Myocyte (in vitro differentiated cells): ENCODE data around the gene KLK10. TPM values are rescaled to one million over a fixed set of nuclear protein-coding genes. Genes with fewer than 3 reads are reported as not detected.

ENCODE experiments used
- DNase-seq: peaks from one replicate; pipeline ENCODE4 v3.0.0-alpha.2; 2012; ENCODE audit warnings: low read depth
- total RNA-seq: library from RNA; depleted of rRNA; stranded (reverse); fragments of >200 nt; gene quantifications from 2 replicates; pipeline ENCODE4 v1.2.3, GENCODE V29; 2014

Gene KLK10
- total RNA-seq, 1 donor from 2014 or later = not detected

- DNase-seq = no peak
These were observed 7.0 kb upstream of the KLK10 start, which contains the start of gene KLK11 for GRCh38 chr19:51026554-51026831. Gene KLK11 (minus strand): TSS chr19:51026616. CDS start chr19:51025631, 985 bp downstream.

DNA sequence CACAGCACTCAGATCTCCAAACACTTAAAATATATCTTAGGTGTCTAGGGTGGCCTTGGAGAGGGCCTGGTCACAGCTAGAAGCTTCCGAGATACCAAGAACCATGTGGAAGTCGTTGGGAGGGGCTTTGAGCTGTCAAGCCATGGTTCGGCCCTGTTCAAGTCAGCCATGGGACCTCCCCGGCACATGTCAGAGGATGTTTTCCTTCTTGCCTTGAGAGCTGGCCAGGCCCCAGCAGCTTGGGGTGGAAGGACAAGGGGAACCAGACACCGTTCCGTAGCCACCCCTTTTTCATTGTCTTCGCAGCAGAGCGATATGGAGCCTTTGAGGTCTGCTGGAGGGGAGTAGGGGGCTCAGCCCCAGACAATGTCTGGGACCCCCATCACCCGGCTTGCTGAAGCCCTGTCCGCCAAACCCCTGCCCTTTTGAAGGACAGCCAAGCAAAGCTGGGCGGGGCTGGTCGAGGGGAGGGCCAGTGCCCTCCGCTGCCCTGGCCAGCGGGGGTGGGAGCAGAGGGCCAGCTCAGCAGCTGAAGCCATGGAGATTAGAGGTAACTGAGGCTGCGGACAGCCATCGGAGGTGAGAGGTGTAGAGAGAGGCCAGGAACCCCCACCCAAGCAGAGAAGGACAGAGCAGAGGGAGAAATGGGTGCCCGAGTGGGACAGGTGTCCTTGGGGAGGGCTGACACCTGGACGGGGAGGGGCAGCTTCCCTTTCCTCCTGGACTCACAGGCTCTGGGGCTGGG, 6.5 kb upstream of the KLK10 start:
- DNase-seq = no peak

DNA sequence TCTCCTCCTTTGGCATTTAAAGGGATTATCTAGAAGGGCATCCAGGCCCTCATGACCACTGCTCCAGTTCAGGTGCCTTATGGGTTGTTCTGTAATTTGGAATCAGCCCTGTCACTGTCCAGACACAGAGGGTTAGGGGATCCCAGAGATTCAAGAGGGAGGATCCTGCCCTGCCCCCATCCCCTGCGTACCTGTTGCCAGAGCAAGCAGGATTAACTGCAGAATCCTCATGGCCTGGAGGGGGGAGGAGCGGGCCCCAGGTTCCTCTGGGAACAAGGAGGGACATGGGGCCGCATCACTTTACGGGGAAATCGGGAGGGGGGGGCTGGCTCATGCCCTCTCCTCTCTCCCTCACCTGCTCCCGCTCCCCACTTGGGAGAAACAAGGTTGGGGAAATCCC, 5.9 kb upstream of the KLK10 start:
- no peak for DNase-seq

DNA sequence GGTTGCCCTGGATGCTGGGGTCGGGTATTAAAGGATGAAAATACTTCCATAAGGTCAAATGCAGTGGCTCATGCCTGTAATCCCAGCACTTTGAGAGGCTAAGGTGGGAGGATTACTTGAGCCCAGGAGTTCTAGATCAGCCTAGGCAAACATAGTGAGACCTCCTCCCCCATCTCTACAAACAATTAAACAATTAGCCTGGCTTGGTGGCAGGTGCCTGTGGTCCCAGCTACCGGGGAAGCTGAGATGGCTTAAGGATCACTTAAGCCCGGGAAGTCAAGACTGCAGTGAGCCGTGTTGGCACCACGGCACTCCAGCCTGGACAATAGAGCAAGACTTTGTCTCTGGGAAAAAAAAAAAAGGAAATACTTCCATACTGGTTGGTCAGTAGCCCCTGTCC, 5.4 kb upstream of the KLK10 start:
- DNase-seq = no peak

GRCh38 chr19:51023946-51024345, 4.4 kb upstream of the KLK10 start:
- DNase-seq = no peak

- DNase-seq = no peak
These were observed 3.0 kb upstream of the KLK10 start for GRCh38 chr19:51022526-51022925.

- peak; percentile 44 for DNase-seq
These were observed 1.6 kb upstream of the KLK10 start for GRCh38 chr19:51020988-51021651.

DNA sequence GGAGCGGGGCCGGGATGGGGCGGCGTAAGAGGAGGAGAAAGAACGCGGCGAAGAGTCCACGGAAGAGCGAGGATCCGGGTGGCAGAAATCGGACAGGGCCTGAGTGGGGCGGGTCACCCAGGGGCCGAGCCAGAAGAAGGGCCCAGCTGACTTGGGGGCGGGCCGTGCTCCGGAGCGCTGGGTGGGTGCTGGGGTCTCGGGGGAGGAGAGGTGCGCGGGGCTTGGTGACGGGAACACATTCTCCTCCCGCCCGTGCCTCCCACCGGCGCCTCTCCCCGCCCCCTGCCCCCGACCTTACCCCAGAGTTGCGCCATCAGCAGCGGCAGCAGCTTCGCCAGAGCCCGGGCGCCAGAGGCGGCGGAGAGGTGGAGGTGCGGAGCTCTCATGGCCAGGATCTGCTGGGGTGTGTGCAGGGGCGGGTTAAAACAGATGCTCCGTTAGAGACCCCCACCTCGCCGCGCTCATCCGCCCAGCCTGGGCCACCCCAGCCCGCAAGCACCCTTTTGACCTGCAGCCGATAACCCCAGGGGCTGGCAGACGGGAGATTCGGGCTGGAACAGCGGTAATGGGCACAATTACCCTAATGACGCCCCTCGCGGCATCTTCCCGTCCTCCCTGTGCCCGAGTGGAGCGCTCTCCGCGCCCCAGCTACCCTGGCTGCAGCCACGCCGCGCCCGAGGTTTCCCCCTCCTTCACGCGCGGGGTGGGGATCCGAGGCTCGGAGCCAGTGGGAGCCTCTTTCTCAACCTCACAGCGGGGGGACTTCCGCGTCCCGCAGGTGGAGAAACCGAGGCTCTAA, 565 bp downstream of the KLK10 start:
- DNase-seq = no peak

- DNase-seq = peak; percentile 7
These were observed 2.5 kb downstream of the KLK10 start for GRCh38 chr19:51016798-51017683.

- DNase-seq = no peak
These were observed 3.7 kb downstream of the KLK10 start for GRCh38 chr19:51015691-51016267.

- DNase-seq = no peak
These were observed 5.3 kb downstream of the KLK10 start for GRCh38 chr19:51014242-51014641.

- DNase-seq = no peak
These were observed 6.8 kb downstream of the KLK10 start for GRCh38 chr19:51012661-51013190.

- no peak for DNase-seq
These were observed 9.3 kb downstream of the KLK10 start for GRCh38 chr19:51010066-51010795.

DNA sequence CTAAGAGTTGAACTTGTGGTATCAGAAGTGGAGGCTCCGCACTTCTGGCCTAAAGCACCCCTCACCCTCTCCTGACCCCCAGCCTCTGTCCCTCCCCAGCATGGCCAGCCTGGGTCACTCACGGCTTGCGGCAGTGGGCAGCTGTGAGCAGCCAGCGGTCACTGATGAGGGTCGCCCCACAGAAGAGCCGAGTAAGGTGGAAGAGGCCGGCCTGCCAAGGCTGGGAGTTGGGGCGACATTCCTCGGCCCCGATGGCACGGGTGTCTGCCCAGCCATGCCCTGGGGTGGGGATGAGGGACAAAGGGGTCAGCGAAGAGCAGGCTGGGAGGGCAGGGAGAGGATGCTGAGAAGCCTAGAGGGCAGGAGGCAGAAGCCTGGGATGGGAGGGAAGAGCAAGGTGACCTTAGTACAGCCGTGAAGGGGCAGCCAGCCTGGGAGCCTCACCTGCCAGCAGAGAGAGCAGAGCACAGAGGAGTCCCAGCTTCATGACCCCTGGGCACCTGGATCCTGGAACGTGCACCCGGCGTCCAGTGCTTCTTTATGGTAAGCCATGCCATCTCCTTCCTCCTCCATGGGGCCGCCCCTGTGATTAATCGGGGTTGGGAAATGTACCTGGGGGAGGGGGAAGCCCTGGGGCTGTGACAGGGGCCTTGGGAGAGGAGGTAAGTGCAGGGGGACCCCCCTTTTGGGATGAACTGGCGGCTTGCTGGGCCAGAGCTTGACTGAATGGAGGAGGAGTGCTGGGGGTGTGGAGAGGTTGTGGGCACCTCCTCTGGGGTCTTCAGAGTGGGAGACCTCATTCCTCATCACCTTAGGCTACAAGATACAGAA, 10.2 kb downstream of the KLK10 start:
- no peak for DNase-seq

- DNase-seq = no peak
These were observed 12.0 kb downstream of the KLK10 start for GRCh38 chr19:51007488-51007887.

DNA sequence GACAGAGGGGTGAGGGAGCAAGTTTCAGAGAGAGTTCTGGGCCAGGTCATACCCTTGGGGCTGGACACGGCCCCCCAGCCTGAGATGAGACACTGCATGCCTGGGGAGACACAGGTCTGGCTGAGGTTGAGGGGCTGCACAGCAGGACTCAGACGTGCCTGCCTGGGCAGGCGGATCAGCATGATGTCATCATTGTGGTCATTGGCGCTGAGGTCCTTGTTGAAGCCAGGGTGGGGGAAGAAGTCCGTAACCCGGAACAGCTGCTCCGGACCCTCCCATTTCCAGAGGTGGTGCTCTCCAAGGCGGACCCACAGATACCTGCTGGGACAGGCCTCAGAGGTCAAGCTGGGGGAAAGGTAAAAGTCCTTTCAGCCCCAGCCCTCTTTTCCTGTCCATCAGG, 13.1 kb downstream of the KLK10 start:
- DNase-seq = no peak

DNA sequence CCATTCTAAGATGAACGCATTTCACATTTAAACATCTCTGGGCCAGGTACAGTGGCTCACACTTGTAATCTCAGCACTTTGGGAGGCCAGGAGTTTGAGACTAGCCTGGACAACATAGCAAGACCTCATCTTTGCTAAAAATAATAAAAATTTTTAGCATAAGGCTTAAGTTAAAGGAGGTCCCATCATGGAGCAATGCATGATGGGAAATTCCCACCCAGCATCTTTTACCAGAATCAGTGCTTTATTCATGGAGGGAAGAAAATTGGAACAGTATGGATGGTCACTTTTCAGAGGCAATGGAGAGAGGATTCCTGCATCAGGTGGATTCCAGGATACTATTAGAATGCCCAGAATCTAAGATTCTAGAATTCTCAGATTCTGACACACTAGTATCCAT, 14.3 kb downstream of the KLK10 start:
- DNase-seq = no peak

- DNase-seq = no peak
These were observed 16.2 kb downstream of the KLK10 start for GRCh38 chr19:51003316-51003715.
